Liver (tissue), 9 donors: ENCODE measurements around the gene SLC24A1. TPM values are rescaled to one million over a fixed set of nuclear protein-coding genes. Genes with fewer than 3 reads are reported as not detected.

Experiments used
- DNase-seq: peaks from one replicate; pipeline ENCODE4 v3.0.0-alpha.2; 2017; ENCODE audit warnings: low spot score
- H3K27ac ChIP-seq, 2 donors: one replicate each; pipeline ENCODE4 v1.7.0; 2013; ENCODE audit warnings: inconsistent platforms in 2 of 2, low read length in 2 of 2, control low read depth in 1 of 2, low read depth in 1 of 2, mild to moderate bottlenecking in 1 of 2
- H3K27me3 ChIP-seq, 4 donors: one replicate each; pipeline versions ENCODE4 v1.6.1 to v1.7.0; 2013; ENCODE audit warnings: low read length in 3 of 4, inconsistent platforms in 1 of 4, mild to moderate bottlenecking in 1 of 4, moderate library complexity in 1 of 4; ENCODE audit not compliant: control insufficient read depth in 4 of 4, insufficient read depth in 4 of 4
- H3K36me3 ChIP-seq, 4 donors: one replicate each; pipeline versions ENCODE4 v1.6.1 to v1.7.0; 2013; ENCODE audit warnings: low read length in 3 of 4, mild to moderate bottlenecking in 3 of 4, low read depth in 1 of 4, moderate library complexity in 1 of 4; ENCODE audit not compliant: control insufficient read depth in 4 of 4, insufficient read depth in 3 of 4
- H3K4me1 ChIP-seq, 4 donors: one replicate each; pipeline versions ENCODE4 v1.6.1 to v1.7.0; 2013; ENCODE audit warnings: low read length in 3 of 4, mild to moderate bottlenecking in 3 of 4, moderate library complexity in 1 of 4; ENCODE audit not compliant: control insufficient read depth in 4 of 4, insufficient read depth in 4 of 4
- H3K4me3 ChIP-seq, 3 donors: one replicate each; pipeline versions ENCODE4 v1.6.1 to v1.7.0; 2013; ENCODE audit warnings: low read length in 3 of 3, control low read depth in 1 of 3, low read depth in 1 of 3, mild to moderate bottlenecking in 1 of 3
- H3K9ac ChIP-seq, 2 donors: one replicate each; pipeline ENCODE4 v1.7.0; 2013; ENCODE audit warnings: low read length in 2 of 2, mild to moderate bottlenecking in 2 of 2, moderate library complexity in 2 of 2, control low read depth in 1 of 2, low read depth in 1 of 2
- H3K9me3 ChIP-seq, 4 donors: one replicate each; pipeline versions ENCODE4 v1.6.1 to v1.7.0; 2013; ENCODE audit warnings: low read length in 3 of 4; ENCODE audit not compliant: control insufficient read depth in 4 of 4
- ATF3 ChIP-seq: IDR thresholded peaks from 2 replicates; pipeline ENCODE4 v1.6.1; 2016; ENCODE audit warnings: antibody characterized with exemption
- CTCF ChIP-seq: fragments of 150-350 bp; IDR thresholded peaks from 2 replicates; pipeline ENCODE4 v1.5.1; 2017; ENCODE audit warnings: improper control_type of control experiment, low read depth, low read length; ENCODE audit not compliant: missing input control
- EGR1 ChIP-seq, 2 donors: IDR thresholded peaks; 2 replicates each; pipeline ENCODE4 v1.6.1; 2016 to 2018; ENCODE audit warnings: antibody characterized with exemption in 2 of 2, low read depth in 2 of 2
- FOXA1 ChIP-seq: IDR thresholded peaks from 2 replicates; pipeline ENCODE4 v1.6.1; 2016; ENCODE audit warnings: antibody characterized with exemption
- FOXA2 ChIP-seq: IDR thresholded peaks from 2 replicates; pipeline ENCODE4 v1.6.1; 2016; ENCODE audit warnings: antibody characterized with exemption
- GABPA ChIP-seq, 2 donors: IDR thresholded peaks in 1 of 2; conservative IDR thresholded peaks in 1 of 2; 2 replicates each; pipeline ENCODE4 v1.6.1; 2016; ENCODE audit warnings: antibody characterized with exemption in 2 of 2, mild to moderate bottlenecking in 1 of 2, moderate library complexity in 1 of 2
- HNF4A ChIP-seq, 2 donors: conservative IDR thresholded peaks; 2 replicates each; pipeline ENCODE4 v1.6.1; 2016; ENCODE audit warnings: antibody characterized with exemption in 2 of 2, mild to moderate bottlenecking in 2 of 2
- HNF4G ChIP-seq: IDR thresholded peaks from 2 replicates; pipeline ENCODE4 v1.6.1; 2016; ENCODE audit warnings: antibody characterized with exemption
- JUND ChIP-seq, 2 donors: IDR thresholded peaks; 2 replicates each; pipeline ENCODE4 v1.6.1; 2016; ENCODE audit warnings: antibody characterized with exemption in 2 of 2
- MAX ChIP-seq: IDR thresholded peaks from 2 replicates; pipeline ENCODE4 v1.6.1; 2016; ENCODE audit warnings: antibody characterized with exemption
- NR2F2 ChIP-seq: IDR thresholded peaks from 2 replicates; pipeline ENCODE4 v1.6.1; 2016; ENCODE audit warnings: antibody characterized with exemption
- RAD21 ChIP-seq, 2 donors: IDR thresholded peaks; 2 replicates each; pipeline ENCODE4 v1.6.1; 2016; ENCODE audit warnings: antibody characterized with exemption in 2 of 2, mild to moderate bottlenecking in 2 of 2
- REST ChIP-seq: IDR thresholded peaks from 2 replicates; pipeline ENCODE4 v1.6.1; 2016; ENCODE audit warnings: antibody characterized with exemption, mild to moderate bottlenecking
- RXRA ChIP-seq, 2 donors: IDR thresholded peaks; 2 replicates each; pipeline ENCODE4 v1.6.1; 2017 to 2018; ENCODE audit warnings: antibody characterized with exemption in 2 of 2, mild to moderate bottlenecking in 1 of 2
- SP1 ChIP-seq: IDR thresholded peaks from 2 replicates; pipeline ENCODE4 v1.6.1; 2018; ENCODE audit warnings: antibody characterized with exemption, mild to moderate bottlenecking
- TAF1 ChIP-seq: conservative IDR thresholded peaks from 2 replicates; pipeline ENCODE4 v1.6.1; 2016; ENCODE audit warnings: antibody characterized with exemption, mild to moderate bottlenecking
- YY1 ChIP-seq: IDR thresholded peaks from 2 replicates; pipeline ENCODE4 v1.6.1; 2016; ENCODE audit warnings: antibody characterized with exemption, mild to moderate bottlenecking
- ZBTB33 ChIP-seq: IDR thresholded peaks from 2 replicates; pipeline ENCODE4 v1.6.1; 2016; ENCODE audit warnings: antibody characterized with exemption
- WGBS: extraction: QIAGEN DNeasy Blood & Tissue Kit; methylation state at CpG from one replicate; pipeline ENCODE4 v1.1.7; 2013; 5-methylcytosine and 5-hydroxymethylcytosine counted together
- polyA plus RNA-seq, 2 donors: library from polyadenylated mRNA; stranded (reverse) in 1 of 2; unstranded in 1 of 2; fragments of 200-250 nt in 1 of 2; fragments of >200 nt in 1 of 2; fragmentation: Nextera tagmentation in 1 of 2; extraction: Ambion mirVana in 1 of 2; gene quantifications; one replicate each; pipeline versions ENCODE4 v1.2.1 to v1.2.3, GENCODE V29; 2013 to 2015
- total RNA-seq, 2 donors: library from RNA; depleted of rRNA; stranded (reverse); fragments of >200 nt; gene quantifications; one replicate each; pipeline ENCODE4 v1.2.3, GENCODE V29; 2014
- donor health status: healthy.
- donor health status: healthy.
- donor health status: healthy.
- donor health status: healthy.
- donor health status: healthy.

The SLC24A1 gene
- total and polyA plus RNA-seq, 4 donors = 1.8 to 3.3 (median 2.2) TPM

GRCh38 chr15:65603559-65603958 lies 18.2 kb upstream of the SLC24A1 start:
- WGBS = 99% methylated on average over 1 of the region's 1 CpG
- DNase-seq = no peak
- H3K9ac ChIP-seq = no peak overlapping the region
- H3K27ac ChIP-seq = no peak overlapping the region
- no peaks in the 10 kb centered on the region for H3K27me3 ChIP-seq
- H3K36me3 ChIP-seq = peaks cover 6 to 36% (median 17%) of the 10 kb centered on the region in 4 donors
- no peak overlapping the region for H3K4me3 ChIP-seq
- no peaks in the 10 kb centered on the region for H3K4me1 ChIP-seq
- H3K9me3 ChIP-seq = no peaks in the 10 kb centered on the region
- no peak for TF ChIP-seq SP1
- no peak for TF ChIP-seq REST
- TF ChIP-seq ATF3 = no peak
- TF ChIP-seq EGR1 (IDR thresholded peaks at IDR 0.05; ENCODE audit: low read depth in 2 of 2) = no peak

- H3K9me3 ChIP-seq = no peaks in the 10 kb centered on the region
- peak within 1 kb of the TSS; percentile 91 to 95 for H3K27ac ChIP-seq
- no peaks in the 10 kb centered on the region for H3K27me3 ChIP-seq
- peaks cover 6 to 31% (median 16%) of the 10 kb centered on the region in 4 donors for H3K4me1 ChIP-seq
- peaks cover 0 to 4% (median 0%) of the 10 kb centered on the region in 4 donors for H3K36me3 ChIP-seq
- under 1% methylated on average over 64 of the region's 64 CpGs for WGBS
- H3K4me3 ChIP-seq = peak within 1 kb of the TSS; percentile 78 to 94 (median 90)
- H3K9ac ChIP-seq = peak within 1 kb of the TSS; percentile 91 to 92
- peak; percentile 96 for DNase-seq
- TF ChIP-seq ATF3 (no peak), FOXA2 (no peak), EGR1 (IDR thresholded peaks at IDR 0.05; ENCODE audit: low read depth in 2 of 2) (peak in 1 of 2 donors; percentile 23), MAX (no peak), HNF4G (no peak), HNF4A (conservative IDR thresholded peaks at IDR 0.05) (peak in 1 of 2 donors; percentile 41), ZBTB33 (no peak), JUND (IDR thresholded peaks at IDR 0.05) (peak in 1 of 2 donors; percentile 24), REST (peak; percentile 92), RAD21 (IDR thresholded peaks at IDR 0.05) (peak; percentile 48 to 63), NR2F2 (peak; percentile 65), SP1 (peak; percentile 82), FOXA1 (peak; percentile 26), YY1 (peak; percentile 93), CTCF (peak; percentile 47), RXRA (IDR thresholded peaks at IDR 0.05) (peak; percentile 46 to 69), TAF1 (peak; percentile 77), GABPA (IDR thresholded peaks at IDR 0.05 in 1 of 2, conservative IDR thresholded peaks at IDR 0.05 in 1 of 2) (peak; percentile 88 to 95)
These were observed 10.6 kb upstream of the SLC24A1 start, which contains the start of gene INTS14 for GRCh38 chr15:65610871-65611718. Gene INTS14 (minus strand): TSS chr15:65611131. CDS start chr15:65607380, 3,751 bp downstream.
